Measurements from ENCODE around the gene ETFA. TPM values are rescaled to one million over a fixed set of nuclear protein-coding genes. Genes with fewer than 3 reads are reported as not detected.
"Not testable (repeated sequence)": the region's sequence is repeated elsewhere in the genome, so short reads cannot be mapped to it uniquely, and the experiment has no call there.

ETFA gene
- total and polyA plus RNA-seq, 2 of the 8 experiments (the other 6 are each of a cell fraction or from before 2014, with no cell fraction given): 60.9 to 90.0 TPM

- H3K4me1 ChIP-seq (replicated peaks in 1 of 4; ENCODE audit: control insufficient read depth in 3 of 4, insufficient read depth in 4 of 4, low read length in 3 of 4); H3K23ac ChIP-seq (ENCODE audit: insufficient read length); H3K56ac ChIP-seq (replicated peaks; ENCODE audit: insufficient read length, low read depth, low read length); FAIRE-seq; H4K20me1 ChIP-seq (replicated peaks in 1 of 2; ENCODE audit: control insufficient read depth in 1 of 2, insufficient read depth in 2 of 2, low read length in 2 of 2); H3K18ac ChIP-seq (ENCODE audit: extremely low read depth, low read length); H2AK5ac ChIP-seq (ENCODE audit: low read depth, low read length); H3K27ac ChIP-seq (ENCODE audit: low read depth, low read length); POLR2A ChIA-PET (ENCODE audit: partially characterized antibody); H3K4me2 ChIP-seq (ENCODE audit: insufficient read depth in 1 of 2, low read depth in 2 of 2, low read length in 2 of 2); H2BK20ac ChIP-seq (ENCODE audit: low read length); H3K14ac ChIP-seq (ENCODE audit: insufficient read length); H4K5ac ChIP-seq (ENCODE audit: insufficient read length, low read depth, low read length); H3K79me1 ChIP-seq (ENCODE audit: low read depth, low read length); H4K8ac ChIP-seq (ENCODE audit: extremely low read depth, insufficient read depth, low read length); H3K36me3 ChIP-seq (ENCODE audit: control insufficient read depth in 2 of 4, insufficient read depth in 4 of 4, low read length in 3 of 4); H3K23me2 ChIP-seq (ENCODE audit: low read depth, low read length); H2BK12ac ChIP-seq (ENCODE audit: low read depth, low read length); DNase-seq (ENCODE audit: low read depth in 1 of 2, low spot score in 2 of 2); H3K9me3 ChIP-seq (ENCODE audit: insufficient read depth in 2 of 2, low read depth in 1 of 2, low read length in 1 of 2); H2AFZ ChIP-seq (ENCODE audit: low read length); H2BK5ac ChIP-seq (ENCODE audit: low read depth, low read length); H3K9ac ChIP-seq (replicated peaks in 1 of 4; ENCODE audit: extremely low read depth in 1 of 4, low read depth in 3 of 4, low read length in 3 of 4); H3K4me3 ChIP-seq (ENCODE audit: extremely low read depth in 1 of 4, insufficient read depth in 2 of 4, low read depth in 3 of 4, low read length in 4 of 4); H4K91ac ChIP-seq (replicated peaks; ENCODE audit: insufficient read length, low read length); H3K27me3 ChIP-seq (replicated peaks in 1 of 4; ENCODE audit: control insufficient read depth in 3 of 4, extremely low read depth in 1 of 4, insufficient read depth in 3 of 4, low read length in 3 of 4); H2BK15ac ChIP-seq (ENCODE audit: low read length); H2BK120ac ChIP-seq (replicated peaks; ENCODE audit: low read depth, low read length); H3K4ac ChIP-seq (replicated peaks; ENCODE audit: insufficient read length, low read depth, low read length): not testable (repeated sequence)
- H3K79me2 ChIP-seq (ENCODE audit: control insufficient read depth in 1 of 2, insufficient read depth in 2 of 2, low read length in 2 of 2): peaks cover 0 to 39% of the 10 kb centered on the region in 2 experiments; a peak in 2 of 4 replicates
- CTCF ChIA-PET (ENCODE audit: partially characterized antibody): interaction anchor here (1.0 kb wide), 1 partner anchor 62 kb away, joined by 3 read pairs; no protein-coding TSS in a partner anchor
- WGBS, 2 experiments (ENCODE audit: extremely low coverage in 1 of 2, insufficient coverage in 1 of 2, insufficient read length in 1 of 2, insufficient replicate concordance in 2 of 2, low coverage in 1 of 2, low lambda C conversion rate in 2 of 2, missing lambda C conversion rate in 1 of 2): 85% methylated on average over 4 of the region's 4 CpGs; no CpG with 5 or more reads in 1 of the 2 experiments
Measured at GRCh38 chr15:76297951-76298350, 13.3 kb downstream of the ETFA start.

Measured in H1 (cell line).